K562 (cell line): ENCODE measurements around the gene ACER1.
A peak's percentile ranks its signal among the peaks of the same experiment; 100 is the strongest.

Experiments
- BRCA1 ChIP-seq, 2 experiments: fragments of 450-650 bp in 1 of 2; sonication (generic) in 1 of 2; formaldehyde crosslinking in 1 of 2; IDR thresholded peaks; 2 replicates each; pipeline versions ENCODE4 v1.5.0 to v1.6.1; 2017 to 2020; ENCODE audit warnings: mild to moderate bottlenecking in 1 of 2, missing genetic modification reagents in 1 of 2
- NFYB ChIP-seq: IDR thresholded peaks from 2 replicates; pipeline ENCODE4 v1.6.1; 2011; ENCODE audit warnings: mild to moderate bottlenecking, moderate library complexity; ENCODE audit not compliant: insufficient read length; ENCODE audit errors: extremely low read depth
- RCOR1 ChIP-seq, 2 experiments: IDR thresholded peaks; 2 replicates each; pipeline ENCODE4 v1.6.1; 2012; ENCODE audit warnings: low read depth in 2 of 2, low read length in 2 of 2, borderline replicate concordance in 1 of 2, improper control_type of control experiment in 1 of 2

DNA sequence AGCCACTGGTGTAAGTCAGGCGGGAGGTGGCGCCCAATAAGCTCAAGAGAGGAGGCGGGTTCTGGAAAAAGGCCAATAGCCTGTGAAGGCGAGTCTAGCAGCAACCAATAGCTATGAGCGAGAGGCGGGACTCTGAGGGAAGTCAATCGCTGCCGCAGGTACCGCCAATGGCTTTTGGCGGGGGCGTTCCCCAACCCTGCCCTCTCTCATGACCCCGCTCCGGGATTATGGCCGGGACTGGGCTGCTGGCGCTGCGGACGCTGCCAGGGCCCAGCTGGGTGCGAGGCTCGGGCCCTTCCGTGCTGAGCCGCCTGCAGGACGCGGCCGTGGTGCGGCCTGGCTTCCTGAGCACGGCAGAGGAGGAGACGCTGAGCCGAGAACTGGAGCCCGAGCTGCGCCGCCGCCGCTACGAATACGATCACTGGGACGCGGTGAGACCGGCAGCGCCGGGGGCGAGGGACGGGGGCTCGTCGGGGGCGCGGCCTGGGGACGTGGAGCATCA, 39.2 kb upstream of the ACER1 start, which contains the start of gene ALKBH7:
- TF ChIP-seq BRCA1 (IDR thresholded peaks at IDR 0.05) (no peak), BRCA1 (CRISPR knock-in tag; IDR thresholded peaks at IDR 0.05) (no peak), NFYB (peak; percentile 100), RCOR1 (IDR thresholded peaks at IDR 0.05; ENCODE audit: borderline replicate concordance in 1 of 2, low read depth in 2 of 2, low read length in 2 of 2) (no peak)
